Loucy (cell line): ENCODE results near the gene H2AZ2.

ENCODE experiments used
- EZH2phosphoT487 ChIP-seq: fragments of 200-600 bp; IDR thresholded peaks from 2 replicates; pipeline ENCODE4 v1.6.1; 2018; ENCODE audit warnings: antibody characterized with exemption, mild to moderate bottlenecking, moderate library complexity, borderline replicate concordance
- TF ChIP-seq, protein P1 (sequence below): fragments of 200-600 bp; sonication (generic); conservative IDR thresholded peaks from 2 replicates; pipeline ENCODE4 v1.5.1; 2014; ENCODE audit warnings: mild to moderate bottlenecking, antibody characterized with exemption, low read length

DNA sequence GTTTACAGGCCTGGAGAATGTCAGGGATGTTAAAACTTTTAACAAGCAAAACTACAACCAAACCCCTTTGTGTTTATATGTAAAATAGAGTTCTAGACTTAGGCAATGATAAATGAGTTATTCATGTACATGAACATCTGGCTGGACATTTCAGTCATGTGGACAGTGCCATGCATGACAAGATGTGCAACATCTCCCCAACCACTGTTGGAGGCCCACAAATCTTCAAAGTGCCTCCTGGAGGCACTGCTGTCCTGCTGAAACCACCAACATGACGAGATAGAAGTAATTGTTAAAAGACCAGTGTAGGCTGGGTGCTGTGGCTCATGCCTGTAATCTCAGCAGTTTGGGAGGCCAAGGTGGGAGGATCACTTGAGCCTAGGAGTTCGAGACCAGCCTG is 33.0 kb downstream of the H2AZ2 start:
- TF ChIP-seq, protein P1, sequence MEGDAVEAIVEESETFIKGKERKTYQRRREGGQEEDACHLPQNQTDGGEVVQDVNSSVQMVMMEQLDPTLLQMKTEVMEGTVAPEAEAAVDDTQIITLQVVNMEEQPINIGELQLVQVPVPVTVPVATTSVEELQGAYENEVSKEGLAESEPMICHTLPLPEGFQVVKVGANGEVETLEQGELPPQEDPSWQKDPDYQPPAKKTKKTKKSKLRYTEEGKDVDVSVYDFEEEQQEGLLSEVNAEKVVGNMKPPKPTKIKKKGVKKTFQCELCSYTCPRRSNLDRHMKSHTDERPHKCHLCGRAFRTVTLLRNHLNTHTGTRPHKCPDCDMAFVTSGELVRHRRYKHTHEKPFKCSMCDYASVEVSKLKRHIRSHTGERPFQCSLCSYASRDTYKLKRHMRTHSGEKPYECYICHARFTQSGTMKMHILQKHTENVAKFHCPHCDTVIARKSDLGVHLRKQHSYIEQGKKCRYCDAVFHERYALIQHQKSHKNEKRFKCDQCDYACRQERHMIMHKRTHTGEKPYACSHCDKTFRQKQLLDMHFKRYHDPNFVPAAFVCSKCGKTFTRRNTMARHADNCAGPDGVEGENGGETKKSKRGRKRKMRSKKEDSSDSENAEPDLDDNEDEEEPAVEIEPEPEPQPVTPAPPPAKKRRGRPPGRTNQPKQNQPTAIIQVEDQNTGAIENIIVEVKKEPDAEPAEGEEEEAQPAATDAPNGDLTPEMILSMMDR: peak; percentile 27; the same call in 1 of the 2 replicates
- TF ChIP-seq EZH2phosphoT487: no peak
